Measurements from ENCODE around the gene ARL14.

ARL14 gene

DNA sequence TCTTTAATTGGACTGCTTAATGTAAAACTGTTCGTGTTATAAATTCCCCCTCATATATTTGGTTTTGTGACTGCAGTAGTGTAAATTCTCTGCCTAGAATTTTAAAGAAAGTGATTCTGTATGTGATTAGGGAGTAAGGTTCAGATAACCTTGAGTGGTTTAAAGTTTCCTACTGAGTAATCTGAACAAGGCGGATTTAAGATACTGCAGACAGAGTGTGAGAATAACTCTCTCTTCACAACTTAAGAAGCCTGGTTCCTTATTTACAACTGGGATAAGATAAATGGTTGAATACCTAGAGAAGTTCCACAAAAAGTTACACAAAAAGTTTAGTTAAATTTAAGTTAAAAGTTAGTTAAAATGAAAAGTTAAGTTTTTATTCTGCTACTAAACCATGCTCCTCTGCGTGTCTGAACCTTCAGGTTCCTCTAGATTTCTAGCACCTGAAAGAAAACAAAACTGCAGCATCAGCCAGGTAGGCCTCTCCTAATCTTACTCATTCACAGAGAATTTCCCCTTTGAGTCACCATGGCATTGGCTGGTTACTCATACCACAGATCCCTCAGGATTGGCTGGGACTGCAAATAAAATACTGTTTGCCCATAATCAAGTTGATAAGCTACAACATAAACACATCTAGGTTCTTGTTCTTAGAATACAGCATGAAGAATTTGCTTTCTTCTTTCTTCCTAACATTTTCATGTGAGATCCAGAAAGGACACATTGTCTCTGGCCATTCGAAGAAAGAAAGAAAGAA is at the start of gene ARL14:
Gene ARL14 (plus strand): TSS at position 614 of the 757 bp plus-strand sequence. CDS start 187 bp downstream, outside the sequence.
- no peak for DNase-seq

DNA sequence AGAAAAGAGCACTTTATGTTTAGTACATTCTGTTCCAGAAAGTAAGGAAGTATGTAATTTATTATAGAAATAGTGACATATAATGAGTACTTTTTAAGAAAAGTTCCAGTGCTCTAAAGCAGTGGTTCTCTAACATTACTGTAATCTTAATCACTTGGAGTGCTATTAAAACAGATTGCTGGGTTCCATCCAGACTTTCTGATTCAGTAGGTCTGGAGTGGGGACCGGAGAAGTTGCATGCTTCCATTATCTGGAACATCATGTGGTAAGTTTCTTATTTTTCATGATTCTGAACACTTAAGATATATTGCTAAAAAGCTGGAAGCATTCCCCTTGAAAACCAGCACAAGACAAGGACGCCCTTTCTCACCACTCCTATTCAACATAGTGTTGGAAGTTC is 47.5 kb upstream of the ARL14 start:
- DNase-seq = no peak

DNA sequence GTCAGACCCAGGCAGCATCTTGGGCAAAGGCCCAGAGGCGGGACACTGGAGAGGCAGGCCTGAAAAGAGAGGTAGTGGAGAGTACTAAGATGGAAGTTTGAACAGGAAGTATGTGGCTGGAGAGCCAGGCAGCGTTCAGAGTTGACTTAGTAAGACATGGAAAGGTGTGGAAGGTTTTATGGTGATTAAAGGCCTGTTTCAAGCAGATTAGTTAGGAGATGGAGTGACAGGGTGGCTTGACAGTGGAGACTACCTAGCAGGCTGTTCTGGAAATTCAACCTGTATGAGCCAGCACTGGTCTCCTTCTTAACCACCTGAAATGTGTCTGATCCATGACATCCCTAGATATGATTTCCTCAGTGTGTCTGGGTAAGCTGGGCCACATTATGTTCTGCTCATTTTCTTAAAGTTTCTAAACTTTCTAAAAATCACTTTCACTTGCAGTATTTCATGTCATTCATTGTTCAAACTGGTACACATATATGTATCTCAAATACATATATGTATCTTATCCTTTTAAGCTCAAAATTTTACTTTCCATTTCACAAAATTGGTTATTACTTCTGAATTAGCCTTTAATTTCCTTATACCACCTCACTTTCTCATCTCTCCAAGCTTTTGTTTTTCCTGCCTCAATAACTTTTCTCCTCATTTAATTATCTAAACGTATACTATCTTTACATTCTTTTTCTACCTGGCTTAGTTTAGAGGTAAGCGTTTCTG is 43.4 kb upstream of the ARL14 start:
- no peak for DNase-seq

DNA sequence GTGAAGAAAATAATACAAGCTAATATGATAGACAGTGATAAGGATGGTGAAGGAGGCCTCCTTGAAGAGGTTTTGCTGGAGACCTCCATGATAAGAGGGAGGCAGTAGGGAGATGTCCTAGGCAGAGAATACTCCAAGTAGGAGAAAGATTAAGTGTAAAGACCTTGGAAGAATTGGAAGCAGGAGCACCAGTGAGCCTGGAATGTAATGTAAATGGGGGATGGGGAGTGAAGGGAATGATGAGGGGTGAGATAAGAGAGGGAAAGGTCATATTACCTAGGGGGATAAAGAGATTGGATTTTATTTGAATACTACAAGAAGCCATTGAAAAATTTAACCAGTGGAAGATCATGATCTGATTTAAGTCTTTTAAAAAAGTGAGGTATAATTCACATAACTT is 41.7 kb upstream of the ARL14 start:
- DNase-seq = no peak

DNA sequence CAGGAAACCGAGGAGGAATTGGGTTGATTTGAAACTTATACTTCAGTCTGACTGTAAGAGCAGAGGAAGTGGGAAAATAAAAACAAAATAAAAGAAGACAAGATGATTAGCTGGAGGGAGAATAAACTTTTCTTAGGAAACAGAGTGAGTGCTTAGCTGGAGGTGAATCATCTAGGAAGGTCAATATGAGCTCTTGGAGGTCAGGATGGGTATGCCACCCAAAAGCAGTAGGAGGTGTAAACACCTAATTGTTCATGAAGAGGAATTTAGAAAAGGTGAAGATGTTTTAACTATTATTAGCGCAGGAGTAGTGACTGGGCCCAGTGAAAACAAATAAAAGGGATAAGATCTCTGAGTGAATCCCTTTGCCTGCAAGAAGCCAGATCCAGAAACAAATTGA is 39.9 kb upstream of the ARL14 start:
- no peak for DNase-seq

DNA sequence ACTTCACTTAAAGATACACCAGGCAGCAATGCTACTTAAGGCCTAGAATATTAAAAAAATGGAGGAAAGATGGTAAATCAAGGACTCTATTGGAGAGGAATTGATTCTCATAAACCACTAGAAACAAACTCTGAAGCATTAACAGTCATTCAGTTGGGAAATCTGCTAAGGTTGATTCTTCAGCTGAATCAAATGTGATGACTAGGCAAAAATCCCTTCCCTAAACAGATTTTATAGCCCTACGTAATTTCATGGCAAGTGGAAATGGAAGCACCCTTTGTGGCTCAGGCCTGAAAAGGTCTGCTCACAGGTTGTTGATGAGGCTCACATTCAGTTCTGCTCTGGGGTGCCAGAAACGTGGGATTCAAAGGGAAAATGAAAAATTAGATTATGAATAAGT is 38.8 kb upstream of the ARL14 start:
- no peak for DNase-seq

DNA sequence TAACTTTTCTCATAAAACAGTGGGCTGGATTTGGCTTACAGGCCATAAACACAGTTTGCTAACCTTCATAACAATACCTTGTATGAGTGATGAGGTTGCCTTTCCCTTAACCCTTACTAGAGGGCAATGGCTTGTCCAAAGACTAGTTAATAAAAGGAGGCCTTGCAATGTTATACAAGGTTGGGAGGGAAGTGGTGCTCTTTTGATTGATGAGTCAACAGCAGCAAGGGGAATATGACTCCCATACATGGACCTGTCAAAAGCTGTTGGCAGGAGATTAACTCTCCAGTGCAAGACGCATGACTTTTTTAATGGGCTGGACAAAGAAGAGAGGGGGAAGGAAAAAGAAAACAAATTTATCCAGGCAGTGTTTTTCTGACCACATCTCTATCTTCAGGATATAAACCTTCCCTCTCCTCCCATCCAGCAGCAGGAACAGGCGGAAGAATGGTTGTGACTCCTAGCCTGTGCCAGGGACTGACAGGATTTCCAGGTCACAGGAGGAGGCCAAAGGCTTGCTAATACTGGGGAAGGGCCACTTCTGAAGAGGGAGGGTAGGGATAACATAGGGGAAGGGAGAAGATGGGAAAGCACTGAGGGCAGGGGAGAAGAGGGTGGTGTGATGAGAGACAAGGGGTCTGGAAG is 35.2 kb upstream of the ARL14 start:
- DNase-seq = no peak

DNA sequence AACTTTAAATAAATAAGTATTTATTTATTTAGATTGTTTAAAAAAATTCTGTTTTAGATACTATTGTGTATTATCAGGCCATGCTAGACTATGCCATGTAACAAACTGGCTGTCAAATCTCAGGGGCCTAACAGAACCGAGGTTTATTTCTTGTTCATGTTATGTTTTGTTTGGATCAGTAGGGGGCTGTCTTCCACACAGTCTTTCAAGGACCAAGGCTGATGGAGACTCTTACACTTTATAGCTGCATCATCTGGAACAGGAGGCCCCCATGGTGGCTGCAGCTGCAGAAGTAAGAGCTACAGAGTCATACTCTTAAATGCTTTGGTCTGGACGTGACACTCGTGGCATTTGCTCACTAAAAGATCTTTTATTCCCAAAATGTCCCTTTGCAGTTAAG is 33.0 kb upstream of the ARL14 start:
- DNase-seq = no peak

DNA sequence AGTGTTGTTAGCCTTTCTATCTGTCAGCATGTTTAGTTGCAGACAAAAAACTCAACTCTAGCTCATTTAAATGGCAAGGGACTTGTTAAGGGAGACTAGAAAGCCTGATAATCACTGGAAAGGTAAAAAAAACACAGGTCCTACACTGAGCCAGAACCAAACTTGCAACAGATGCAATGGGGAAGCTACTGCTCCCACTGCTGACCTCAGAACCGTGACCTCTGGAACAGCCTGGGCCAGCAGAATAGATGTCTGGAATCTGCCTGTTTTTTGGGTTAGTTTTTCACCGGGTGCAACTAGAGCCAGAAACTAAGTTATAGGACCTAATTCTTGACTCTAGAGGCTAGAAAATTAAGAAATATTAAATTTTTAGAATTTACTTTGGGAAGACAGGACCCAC is 32.5 kb upstream of the ARL14 start:
- DNase-seq = no peak

DNA sequence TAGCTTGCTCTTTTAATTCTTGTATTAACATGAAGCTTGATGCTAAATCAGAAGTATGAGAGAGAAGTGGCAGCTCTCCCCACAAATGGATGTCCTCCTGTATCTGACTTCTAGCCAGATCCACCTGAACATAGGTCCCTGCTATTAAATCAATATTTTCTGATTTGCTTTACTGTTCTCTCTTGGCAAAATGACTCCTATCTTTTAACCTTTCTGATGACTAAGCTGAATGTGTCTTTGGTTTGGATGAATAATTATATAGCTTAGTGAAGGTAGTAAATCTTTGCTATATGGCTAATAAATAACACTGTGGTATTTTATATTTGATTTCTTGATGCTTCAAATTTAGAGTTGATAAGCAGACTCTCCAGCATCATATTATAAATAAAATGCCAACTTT is 28.3 kb upstream of the ARL14 start:
- no peak for DNase-seq

DNA sequence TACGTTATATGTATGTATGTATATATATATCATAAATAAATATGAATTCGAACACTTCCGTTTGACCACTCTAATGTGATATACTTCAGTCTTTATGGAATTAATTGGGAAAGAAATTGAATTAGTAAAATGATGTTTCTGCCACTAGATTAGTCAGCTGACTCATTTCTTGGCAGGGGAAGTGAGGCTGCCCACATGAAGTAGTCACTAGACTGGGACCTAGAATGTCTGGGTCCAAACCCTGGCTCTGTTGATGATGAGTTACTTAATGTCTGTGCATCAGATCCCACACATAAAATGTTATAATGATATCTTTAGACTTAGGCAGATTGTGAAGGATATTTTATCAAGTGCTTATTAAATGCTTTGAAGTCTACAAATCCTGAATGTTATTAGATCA is 27.4 kb upstream of the ARL14 start:
- no peak for DNase-seq

DNA sequence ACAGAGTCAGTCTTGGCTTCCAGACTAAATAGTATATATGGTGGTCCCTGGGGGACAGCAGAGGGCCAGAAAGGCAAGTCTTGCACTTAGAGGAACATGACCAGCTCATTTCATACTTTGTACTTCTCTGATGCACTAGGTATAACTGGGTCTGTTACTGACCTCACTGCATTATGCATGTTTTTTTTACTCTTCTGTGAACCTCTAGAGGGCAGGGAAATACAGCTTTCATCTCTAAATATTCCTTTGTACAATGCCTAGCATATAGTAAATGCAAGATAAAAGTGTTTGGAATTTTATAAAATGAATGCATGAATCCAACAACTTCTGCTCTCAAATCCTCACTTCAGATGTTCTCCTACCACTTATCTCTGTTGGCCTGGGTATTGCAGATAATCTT is 23.4 kb upstream of the ARL14 start:
- no peak for DNase-seq

DNA sequence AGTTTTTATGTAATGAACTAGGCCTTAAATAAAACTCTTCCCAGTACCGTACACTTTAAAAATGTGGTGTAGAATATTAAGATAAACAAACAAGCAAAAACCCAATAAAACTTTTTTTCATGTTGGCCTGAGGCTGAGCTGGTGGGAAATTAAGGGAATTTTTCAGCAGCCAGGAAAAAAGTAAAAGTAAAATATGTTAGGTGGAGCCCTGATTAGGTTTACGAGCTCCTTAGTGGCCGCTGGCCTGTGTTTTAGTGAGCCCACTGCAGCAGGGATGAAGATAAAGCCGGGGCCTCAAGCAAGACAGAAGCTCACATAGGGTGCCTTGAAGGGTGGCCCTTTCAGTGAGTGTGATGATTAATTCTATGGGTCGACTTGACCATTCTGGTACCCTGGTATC is 16.1 kb upstream of the ARL14 start:
- DNase-seq = no peak

DNA sequence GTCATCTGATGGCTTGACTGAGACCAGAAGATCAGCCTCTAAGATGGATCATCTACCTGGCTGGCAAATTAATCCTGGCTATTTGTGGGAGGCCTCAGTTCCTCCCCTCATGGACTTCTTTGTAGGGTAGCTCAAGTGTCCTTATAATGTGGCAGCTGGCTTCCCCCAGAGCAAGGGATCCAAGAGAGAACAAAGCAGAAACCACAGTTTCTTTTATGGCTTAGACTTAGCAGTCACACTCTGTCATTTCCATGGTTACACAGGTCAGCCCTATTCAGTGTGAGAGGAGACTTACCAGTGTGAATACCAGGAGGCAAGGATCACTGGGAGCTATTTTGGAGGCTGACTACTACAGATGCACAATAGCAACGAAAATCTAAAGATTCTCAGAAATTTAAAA is 15.3 kb upstream of the ARL14 start:
- no peak for DNase-seq

DNA sequence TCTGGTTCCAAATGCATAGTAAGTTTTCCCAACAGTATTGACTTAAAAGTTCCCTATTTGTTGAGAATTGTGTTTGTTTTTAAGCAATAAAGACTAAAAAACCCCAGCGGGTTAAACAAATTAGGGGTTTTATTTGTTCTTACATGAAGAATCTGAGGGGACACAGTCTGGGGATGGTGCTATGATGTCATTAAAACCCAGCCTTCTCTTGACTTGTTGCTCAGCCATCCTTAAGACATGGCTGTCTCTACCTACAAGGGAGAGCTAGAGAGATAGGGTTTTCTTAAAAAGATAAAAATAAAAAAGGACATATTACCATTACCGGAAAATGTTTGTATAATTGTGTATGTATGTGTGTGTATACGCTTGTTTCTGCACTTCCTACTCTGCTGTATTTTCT is 11.7 kb upstream of the ARL14 start:
- no peak for DNase-seq

DNA sequence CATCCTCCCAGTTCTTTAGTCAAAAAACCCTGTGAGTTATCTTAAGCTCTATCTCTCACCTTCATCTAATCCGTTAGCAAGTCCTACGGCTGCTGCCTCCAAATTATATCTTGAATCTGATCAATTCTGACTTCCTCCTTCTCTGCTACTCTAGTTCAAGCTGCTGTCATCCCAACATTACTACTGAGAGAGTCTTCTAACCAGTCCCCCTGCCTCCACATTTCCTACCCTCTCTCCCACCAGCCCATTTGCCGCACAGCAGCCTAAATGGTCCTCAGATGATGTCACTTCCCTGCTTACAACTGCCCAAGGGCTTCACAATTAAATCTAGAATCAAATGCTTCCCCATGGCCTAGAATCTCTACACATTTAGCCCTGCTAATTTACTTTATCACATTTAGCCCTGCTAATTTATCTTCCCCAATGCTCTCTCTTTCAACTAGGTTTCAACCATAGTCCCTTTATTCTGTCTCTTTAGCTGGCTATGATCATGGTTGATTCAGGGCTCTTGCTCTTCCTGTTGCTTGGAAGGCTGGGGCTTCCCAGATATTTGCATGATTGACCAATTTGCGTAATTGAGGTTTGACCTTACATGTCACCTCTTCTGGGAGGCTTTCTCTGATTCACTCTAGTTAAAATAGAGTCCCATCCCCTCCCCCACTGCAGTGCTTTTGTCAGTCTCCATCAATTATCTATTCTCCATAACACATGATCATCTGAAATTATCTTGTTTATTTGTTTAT is 11.0 kb upstream of the ARL14 start:
- DNase-seq = no peak

DNA sequence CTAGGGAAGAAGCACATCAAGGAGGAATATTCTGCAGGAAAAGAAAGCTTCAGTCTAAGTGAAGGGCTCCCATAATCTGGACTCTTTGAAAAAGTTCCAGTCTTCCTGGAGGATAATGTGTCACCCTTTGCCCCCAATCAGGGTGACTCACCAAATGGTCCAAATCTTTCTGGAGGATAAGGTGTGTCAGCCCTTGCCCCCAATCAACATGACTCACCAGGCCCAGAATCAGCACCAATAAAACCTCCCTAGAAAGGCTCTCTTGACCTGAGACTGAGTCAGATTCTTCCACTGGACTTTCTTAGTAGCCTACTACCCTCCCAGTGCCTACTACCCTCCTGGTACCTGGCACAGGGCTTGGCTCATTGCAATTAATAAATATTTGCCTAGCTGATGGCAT is 9.5 kb upstream of the ARL14 start:
- DNase-seq = no peak

DNA sequence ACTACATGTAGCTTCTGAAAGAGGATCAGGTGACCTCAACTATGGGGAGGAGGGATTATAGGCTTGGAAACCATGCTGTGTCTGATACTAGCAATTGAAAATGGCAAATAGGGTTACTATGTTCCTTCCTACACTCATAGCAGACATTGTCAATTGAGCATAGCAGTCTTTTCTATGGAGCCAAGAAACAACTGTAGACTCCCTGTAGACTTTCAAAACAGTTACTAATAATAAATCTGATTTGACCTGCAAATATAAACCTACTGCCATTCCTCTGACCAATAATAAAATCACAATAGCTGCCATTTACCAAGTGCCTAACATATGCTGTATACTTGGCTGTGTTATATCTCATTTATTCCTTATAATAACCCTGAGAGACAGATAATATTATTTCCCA is 8.5 kb upstream of the ARL14 start:
- no peak for DNase-seq

DNA sequence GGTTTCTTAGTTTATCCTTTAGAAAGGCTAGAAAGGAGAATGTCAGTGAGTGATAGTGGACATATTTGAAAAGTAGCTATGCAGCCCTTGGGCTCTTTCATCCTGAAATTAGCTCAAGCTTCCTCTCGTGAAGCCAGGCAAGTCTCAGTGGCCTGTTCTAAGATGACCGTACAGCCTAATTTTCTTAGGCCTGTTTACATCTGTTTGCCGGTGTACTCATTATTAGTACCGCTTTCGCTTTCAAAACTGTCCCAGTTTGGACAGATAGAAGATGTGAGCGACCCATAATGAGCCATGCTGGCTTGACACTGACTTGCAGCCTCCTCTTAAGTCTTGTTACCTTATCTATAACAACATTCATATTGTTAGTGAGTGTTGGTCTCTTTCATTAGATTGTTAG is 5.7 kb upstream of the ARL14 start:
- DNase-seq = no peak

DNA sequence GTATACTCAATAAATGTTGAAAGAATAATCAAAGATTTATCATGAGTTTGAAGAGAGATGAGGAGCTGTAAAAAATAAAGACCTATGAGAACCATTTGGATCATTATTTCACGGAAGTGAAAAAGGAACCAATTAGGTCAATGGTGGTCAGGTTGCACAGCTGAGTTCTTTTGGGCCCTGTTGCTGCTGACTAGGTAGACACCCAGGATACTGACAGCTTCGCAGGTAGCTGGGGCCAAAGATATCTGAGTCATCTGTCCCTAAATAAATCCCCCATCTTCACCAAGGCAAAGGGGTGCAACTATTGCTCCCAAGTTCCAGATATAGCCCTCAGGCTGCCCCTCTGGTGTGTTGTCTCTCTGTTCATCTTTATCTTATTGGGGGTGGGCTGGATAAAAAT is 5.0 kb upstream of the ARL14 start:
- DNase-seq = no peak

DNA sequence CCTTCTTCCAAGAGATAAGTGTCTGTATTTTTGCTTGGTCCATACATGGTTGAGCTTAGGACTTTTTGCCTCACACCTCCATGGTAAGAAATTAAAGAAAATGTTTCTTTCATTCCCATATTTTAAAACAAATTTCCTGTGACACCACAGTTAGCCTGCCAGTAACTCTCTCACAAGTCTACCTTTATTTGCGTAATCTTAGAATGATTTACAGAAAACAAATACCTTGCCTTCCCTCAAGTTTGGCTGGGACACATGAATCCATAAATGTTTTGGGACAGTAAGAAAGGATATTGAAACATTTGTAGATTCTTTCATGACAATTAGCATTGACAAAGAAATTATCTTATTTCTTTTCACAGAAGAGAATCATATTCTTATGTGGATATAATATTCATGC is 3.8 kb upstream of the ARL14 start:
- no peak for DNase-seq

DNA sequence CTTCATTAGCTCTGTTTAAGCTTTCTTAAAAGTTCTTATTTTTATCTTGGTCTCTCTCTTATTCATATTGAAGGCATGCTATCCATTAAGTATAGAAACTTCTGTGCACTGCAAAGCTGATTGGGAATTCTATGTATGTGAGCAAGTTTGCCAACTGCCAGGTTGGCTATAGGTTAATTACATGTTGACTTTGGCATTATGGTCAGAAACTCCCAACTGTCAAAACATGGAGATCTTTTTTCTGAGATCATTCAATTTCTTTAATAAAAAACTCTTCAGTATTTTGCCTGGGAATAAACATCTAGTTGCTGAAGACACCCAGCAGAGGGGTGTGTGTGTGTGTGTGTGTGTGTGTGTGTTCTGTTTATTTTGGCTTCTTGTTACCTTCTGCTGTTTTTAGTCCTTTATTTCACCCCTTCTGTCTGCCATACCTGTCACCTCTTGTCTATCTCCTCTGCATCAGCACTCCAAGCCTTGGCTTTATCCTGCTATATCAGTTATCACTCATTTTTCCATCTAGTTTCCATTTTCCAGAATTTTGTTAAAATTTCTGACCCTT is 1.3 kb upstream of the ARL14 start:
- no peak for DNase-seq

DNA sequence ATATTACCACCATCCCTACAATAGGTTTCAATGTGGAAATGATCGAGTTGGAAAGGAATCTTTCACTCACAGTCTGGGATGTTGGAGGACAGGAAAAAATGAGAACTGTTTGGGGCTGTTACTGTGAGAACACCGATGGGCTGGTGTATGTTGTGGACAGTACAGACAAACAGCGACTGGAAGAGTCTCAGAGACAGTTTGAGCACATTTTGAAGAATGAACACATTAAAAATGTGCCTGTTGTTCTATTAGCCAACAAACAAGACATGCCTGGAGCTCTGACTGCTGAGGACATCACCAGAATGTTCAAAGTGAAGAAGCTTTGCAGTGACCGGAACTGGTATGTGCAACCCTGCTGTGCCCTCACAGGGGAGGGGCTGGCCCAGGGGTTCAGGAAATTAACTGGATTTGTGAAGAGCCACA is 510 bp downstream of the ARL14 start:
- DNase-seq = no peak

Measured in GOT3 (cell line).